HG03135 (cell line): Measurements from ENCODE around the gene GRIP2.

Experiments
- ATAC-seq: cut with Tn5 transposase; IDR thresholded peaks from one replicate; pipeline ENCODE4 v1.9.1; 2021; ENCODE audit warnings: mild to moderate bottlenecking, moderate library complexity; ENCODE audit not compliant: unreplicated experiment

Gene GRIP2

GRCh38 chr3:14457999-14458398 is 82.1 kb downstream of the GRIP2 start:
- no peak for ATAC-seq

GRCh38 chr3:14457481-14457880 is 82.7 kb downstream of the GRIP2 start:
- no peak for ATAC-seq

- no peak for ATAC-seq
Measured at GRCh38 chr3:14456794-14457193, 83.3 kb downstream of the GRIP2 start.

GRCh38 chr3:14455571-14456317 is 84.4 kb downstream of the GRIP2 start:
- no peak for ATAC-seq

GRCh38 chr3:14454639-14455310 is 85.4 kb downstream of the GRIP2 start:
- ATAC-seq, result no peak

GRCh38 chr3:14453876-14454638 is 86.1 kb downstream of the GRIP2 start:
- ATAC-seq, result no peak

GRCh38 chr3:14452740-14453710 is 87.1 kb downstream of the GRIP2 start:
- ATAC-seq, result no peak

- ATAC-seq, result no peak
Measured at GRCh38 chr3:14451844-14452739, 88.0 kb downstream of the GRIP2 start.

- ATAC-seq, result no peak
Measured at GRCh38 chr3:14450922-14451606, 89.1 kb downstream of the GRIP2 start.

- ATAC-seq, result no peak
Measured at GRCh38 chr3:14450506-14450905, 89.6 kb downstream of the GRIP2 start.

- ATAC-seq, result no peak
Measured at GRCh38 chr3:14448756-14449727, 91.1 kb downstream of the GRIP2 start.

- ATAC-seq, result no peak
Measured at GRCh38 chr3:14448063-14448462, 92.1 kb downstream of the GRIP2 start.

GRCh38 chr3:14446988-14447570 is 93.1 kb downstream of the GRIP2 start:
- ATAC-seq, result no peak

- no peak for ATAC-seq
Measured at GRCh38 chr3:14445773-14446172, 94.4 kb downstream of the GRIP2 start.

GRCh38 chr3:14444380-14444779 is 95.8 kb downstream of the GRIP2 start:
- no peak for ATAC-seq

- ATAC-seq, result no peak
Measured at GRCh38 chr3:14441920-14442300, 98.2 kb downstream of the GRIP2 start.

GRCh38 chr3:14441240-14441919 is 98.8 kb downstream of the GRIP2 start:
- no peak for ATAC-seq
